HepG2 (cell line): Measurements from ENCODE around the gene CTNNA1. TPM values are rescaled to one million over a fixed set of nuclear protein-coding genes. Genes with fewer than 3 reads are reported as not detected.

Experiments
- ATAC-seq: fragments of 200-7000 bp; cut with Tn5 transposase; 3 replicates; pipeline ENCODE4 v1.9.1; 2020; ENCODE audit warnings: mild to moderate bottlenecking, moderate library complexity
- BruUV-seq: library from RNA; stranded (reverse); fragments of 400-500 nt; replicated peaks from 2 replicates; lab custom pipeline; 2021; lab: Mats Ljungman, UMichigan
- CTCF ChIA-PET: fragments of 300-600 bp; formaldehyde crosslinking; extraction: SDS; loops from one replicate; lab custom pipeline; 2021; ENCODE audit warnings: low total read pairs, inconsistent platforms, low intra/inter-chr PET ratio; lab: Yijun Ruan, JAX
- POLR2A ChIA-PET: fragments of 350-600 bp; sonication (Branson Sonifier 250); formaldehyde crosslinking; loops from one replicate; lab custom pipeline; 2020; ENCODE audit warnings: antibody characterized with exemption, inconsistent platforms; lab: Yijun Ruan, JAX
- DNase-seq: peaks from one replicate; pipeline ENCODE4 v3.0.0-alpha.2; 2015; ENCODE audit warnings: low spot score
- FAIRE-seq: peaks from 3 replicates; lab custom pipeline; 2011; peaks lifted over from hg19 to GRCh38; lab: Jason Lieb, UNC
- H2AFZ ChIP-seq: one replicate; pipeline ENCODE4 v1.6.1; 2011; ENCODE audit warnings: low read length, inconsistent platforms
- H3K27ac ChIP-seq: fragments of 300-600 bp; 3 replicates; pipeline ENCODE4 v1.8.0; 2011; ENCODE audit warnings: mixed run types, mild to moderate bottlenecking, mixed read lengths, low read length, inconsistent platforms; ENCODE audit not compliant: insufficient read depth; ENCODE audit errors: extremely low read length
- H3K27me3 ChIP-seq, 2 experiments: fragments of 200-600 bp in 1 of 2; 2 replicates in 1 of 2; 3 replicates in 1 of 2; pipeline versions ENCODE4 v1.6.0 to v1.8.0; 2011; ENCODE audit warnings: low read length in 2 of 2, mild to moderate bottlenecking in 2 of 2, moderate library complexity in 2 of 2, inconsistent platforms in 1 of 2; ENCODE audit not compliant: insufficient read depth in 2 of 2, control insufficient read depth in 1 of 2
- H3K36me3 ChIP-seq, 2 experiments: fragments of 200-600 bp in 1 of 2; replicated peaks in 1 of 2; 2 replicates in 1 of 2; 3 replicates in 1 of 2; pipeline versions ENCODE4 v1.5.1 to v1.8.0; 2011; ENCODE audit warnings: low read length in 2 of 2, inconsistent platforms in 1 of 2; ENCODE audit not compliant: insufficient read depth in 2 of 2, control insufficient read depth in 1 of 2
- H3K4me1 ChIP-seq: 2 replicates; pipeline ENCODE4 v1.5.1; 2012; ENCODE audit warnings: low read length, inconsistent platforms; ENCODE audit not compliant: insufficient read depth
- H3K4me2 ChIP-seq: 2 replicates; pipeline ENCODE4 v1.6.0; 2011; ENCODE audit warnings: low read depth, low read length, inconsistent platforms
- H3K4me3 ChIP-seq, 3 experiments: fragments of 200-600 bp in 1 of 3; sonication (generic), shearing (Covaris generic) in 1 of 3; replicated peaks in 1 of 3; 2 replicates each; pipeline ENCODE4 v1.5.1; 2011 to 2016; ENCODE audit warnings: low read length in 3 of 3, inconsistent platforms in 2 of 3, low read depth in 2 of 3, mild to moderate bottlenecking in 2 of 3, control low read depth in 1 of 3, mixed read lengths in 1 of 3; ENCODE audit not compliant: insufficient read depth in 1 of 3
- H3K79me2 ChIP-seq: one replicate; pipeline ENCODE4 v1.6.1; 2011; ENCODE audit warnings: low read length, inconsistent platforms; ENCODE audit not compliant: insufficient read depth
- H3K9ac ChIP-seq: 2 replicates; pipeline ENCODE4 v1.6.0; 2011; ENCODE audit warnings: mild to moderate bottlenecking, low read depth, low read length, inconsistent platforms; ENCODE audit not compliant: insufficient read depth
- H3K9me3 ChIP-seq: 2 replicates; pipeline ENCODE4 v1.5.1; 2012; ENCODE audit warnings: mild to moderate bottlenecking, low read length
- H4K20me1 ChIP-seq: 2 replicates; pipeline ENCODE4 v1.6.0; 2011; ENCODE audit warnings: inconsistent platforms, mild to moderate bottlenecking, low read length, moderate library complexity; ENCODE audit not compliant: insufficient read depth
- IRF9 ChIP-seq: sonication (generic); formaldehyde crosslinking; IDR thresholded peaks from 2 replicates; pipeline ENCODE4 v1.8.0; 2022; ENCODE audit warnings: missing genetic modification reagents, mild to moderate bottlenecking, borderline replicate concordance
- PHF21A ChIP-seq: sonication (generic); formaldehyde crosslinking; IDR thresholded peaks from 2 replicates; pipeline ENCODE4 v1.5.0; 2020; ENCODE audit warnings: mild to moderate bottlenecking, missing genetic modification reagents
- PRDM10 ChIP-seq: sonication (generic); formaldehyde crosslinking; IDR thresholded peaks from 2 replicates; pipeline ENCODE4 v1.4.0; 2020; ENCODE audit warnings: low read depth, missing genetic modification reagents
- STAG1 ChIP-seq: sonication (generic); formaldehyde crosslinking; IDR thresholded peaks from 2 replicates; pipeline ENCODE4 v1.4.0; 2020; ENCODE audit warnings: missing genetic modification reagents
- ZNF138 ChIP-seq: sonication (generic); formaldehyde crosslinking; IDR thresholded peaks from 2 replicates; pipeline ENCODE4 v1.5.0; 2020; ENCODE audit warnings: mild to moderate bottlenecking, low read depth, missing genetic modification reagents
- WGBS: methylation state at CpG from one replicate; pipeline ENCODE4 v1.1.6; 2017; ENCODE audit warnings: low lambda C conversion rate; 5-methylcytosine and 5-hydroxymethylcytosine counted together
- in situ Hi-C: cut with HindIII; loops from 2 replicates; pipeline ENCODE4 v1.10.0; 2017; ENCODE audit warnings: low pct_unique_long_range_greater_than_20kb; ENCODE audit not compliant: extremely low pct_ligation_motif_present
- intact Hi-C: fragments of 100-400 bp; cut with micrococcal nuclease; formaldehyde crosslinking; loops from one replicate; pipeline ENCODE4 v1.10.0; 2022; ENCODE audit not compliant: unreplicated experiment
- polyA plus RNA-seq, 8 experiments: library from polyadenylated mRNA; depleted of rRNA in 3 of 8; stranded (reverse) in 7 of 8; unstranded in 1 of 8; fragments of >200 nt; fragmentation: Illumina TruSeq in 4 of 8; extraction: Trizol in 4 of 8; gene quantifications; 2 replicates each; pipeline versions ENCODE4 v1.2.1 to v1.2.3, GENCODE V29; 2011 to 2016; ENCODE audit warnings: low read depth in 4 of 8, missing spikeins in 1 of 8, mixed read lengths in 1 of 8; ENCODE audit not compliant: insufficient read depth in 1 of 8
- total RNA-seq, 5 experiments: library from RNA; depleted of rRNA; stranded (reverse); fragments of >200 nt; fragmentation: Illumina TruSeq; extraction: Trizol; gene quantifications; 2 replicates each; pipeline ENCODE4 v1.2.3, GENCODE V29; 2016; ENCODE audit warnings: low read depth in 1 of 5
- TF ChIP-seq, protein P1 (sequence below): sonication (generic); formaldehyde crosslinking; IDR thresholded peaks from 2 replicates; pipeline ENCODE4 v1.5.0; 2020; ENCODE audit warnings: mild to moderate bottlenecking, missing genetic modification reagents, moderate library complexity

Gene CTNNA1
- total and polyA plus RNA-seq, 2 of the 13 experiments (the other 11 are each of a cell fraction or from before 2014, with no cell fraction given): 66.8 to 162 TPM

DNA sequence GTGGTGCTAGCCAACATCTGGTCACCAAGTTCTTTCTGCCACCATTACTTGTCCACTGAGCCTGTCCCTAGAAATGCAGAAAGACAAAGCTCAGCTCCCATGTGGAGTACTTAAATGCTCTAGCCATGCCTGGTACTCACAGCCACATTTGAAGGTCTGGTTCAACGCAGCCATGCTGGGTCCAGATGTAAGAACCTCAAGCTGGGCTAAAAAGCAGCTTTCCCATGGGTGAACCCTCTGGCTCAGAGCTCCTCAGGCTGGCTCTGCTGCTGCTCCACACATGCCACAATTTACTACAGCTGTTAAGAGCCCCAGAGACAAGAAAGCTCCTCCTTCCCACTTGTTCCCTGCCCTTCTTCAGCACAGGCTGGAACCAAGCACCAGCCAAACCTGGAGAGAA is 219.0 kb downstream of the CTNNA1 start (continued):
- TF ChIP-seq PRDM10: no peak

GRCh38 chr5:138972836-138973235 is 219.6 kb downstream of the CTNNA1 start:
- no TSS peak for BruUV-seq
- WGBS: 94% methylated on average over 4 of the region's 4 CpGs

More at GRCh38 chr5:138972836-138973235, 219.6 kb downstream of the CTNNA1 start:
- FAIRE-seq: no peak
- no peak; the same call in 2 of the 3 replicates for ATAC-seq
- no peak overlapping the region for H3K9ac ChIP-seq
- DNase-seq: no peak
- no peaks in the 10 kb centered on the region for H4K20me1 ChIP-seq
- peaks cover 23% of the 10 kb centered on the region for H3K4me1 ChIP-seq
- TF ChIP-seq PHF21A (no peak), ZNF138 (CRISPR knock-in tag) (no peak), STAG1 (CRISPR knock-in tag) (peak; percentile 32), IRF9 (CRISPR knock-in tag) (no peak)
- TF ChIP-seq, protein P1, sequence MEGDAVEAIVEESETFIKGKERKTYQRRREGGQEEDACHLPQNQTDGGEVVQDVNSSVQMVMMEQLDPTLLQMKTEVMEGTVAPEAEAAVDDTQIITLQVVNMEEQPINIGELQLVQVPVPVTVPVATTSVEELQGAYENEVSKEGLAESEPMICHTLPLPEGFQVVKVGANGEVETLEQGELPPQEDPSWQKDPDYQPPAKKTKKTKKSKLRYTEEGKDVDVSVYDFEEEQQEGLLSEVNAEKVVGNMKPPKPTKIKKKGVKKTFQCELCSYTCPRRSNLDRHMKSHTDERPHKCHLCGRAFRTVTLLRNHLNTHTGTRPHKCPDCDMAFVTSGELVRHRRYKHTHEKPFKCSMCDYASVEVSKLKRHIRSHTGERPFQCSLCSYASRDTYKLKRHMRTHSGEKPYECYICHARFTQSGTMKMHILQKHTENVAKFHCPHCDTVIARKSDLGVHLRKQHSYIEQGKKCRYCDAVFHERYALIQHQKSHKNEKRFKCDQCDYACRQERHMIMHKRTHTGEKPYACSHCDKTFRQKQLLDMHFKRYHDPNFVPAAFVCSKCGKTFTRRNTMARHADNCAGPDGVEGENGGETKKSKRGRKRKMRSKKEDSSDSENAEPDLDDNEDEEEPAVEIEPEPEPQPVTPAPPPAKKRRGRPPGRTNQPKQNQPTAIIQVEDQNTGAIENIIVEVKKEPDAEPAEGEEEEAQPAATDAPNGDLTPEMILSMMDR (CRISPR knock-in tag): peak; percentile 40
- H2AFZ ChIP-seq: no peak overlapping the region
- no peak overlapping the region for H3K4me2 ChIP-seq
- H3K9me3 ChIP-seq: no peaks in the 10 kb centered on the region
- no peaks in the 10 kb centered on the region for H3K79me2 ChIP-seq
- H3K36me3 ChIP-seq: no peaks in the 10 kb centered on the region
- H3K27ac ChIP-seq: no peak overlapping the region
- in situ Hi-C loops: loop anchor here (25.0 kb wide), 1 partner anchor 289 kb away; no protein-coding TSS in a partner anchor
- POLR2A ChIA-PET: no interaction called here
- CTCF ChIA-PET: no interaction called here
- no peaks in the 10 kb centered on the region for H3K27me3 ChIP-seq
- H3K4me3 ChIP-seq: no peak overlapping the region
- intact Hi-C loops: no loop called here
